Sigmoid colon (tissue), 7 donors: Measurements from ENCODE around the gene ORM1. TPM values are rescaled to one million over a fixed set of nuclear protein-coding genes. Genes with fewer than 3 reads are reported as not detected.
A peak's percentile ranks its signal among the peaks of the same experiment; 100 is the strongest.

Experiments used
- DNase-seq: peaks from one replicate; pipeline ENCODE4 v3.0.0-alpha.2; 2019
- H3K27ac ChIP-seq, 4 donors: fragments of 200-600 bp; sonication (generic); one replicate each; pipeline ENCODE4 v1.5.1; 2016 to 2019; ENCODE audit warnings: mild to moderate bottlenecking in 1 of 4
- H3K27me3 ChIP-seq, 3 donors: fragments of 200-600 bp; sonication (generic); one replicate each; pipeline ENCODE4 v1.5.1; 2019; ENCODE audit warnings: mild to moderate bottlenecking in 1 of 3
- H3K36me3 ChIP-seq, 4 donors: fragments of 200-600 bp; sonication (generic); one replicate each; pipeline ENCODE4 v1.5.1; 2016 to 2019
- H3K4me1 ChIP-seq, 4 donors: fragments of 200-600 bp; sonication (generic); one replicate each; pipeline ENCODE4 v1.5.1; 2017 to 2019
- H3K4me3 ChIP-seq, 4 donors: fragments of 200-600 bp; sonication (generic); one replicate each; pipeline ENCODE4 v1.5.1; 2017 to 2019; ENCODE audit warnings: mild to moderate bottlenecking in 2 of 4, moderate library complexity in 1 of 4
- H3K9me3 ChIP-seq, 4 donors: fragments of 200-600 bp in 3 of 4; sonication (generic) in 3 of 4; one replicate each; pipeline versions ENCODE4 v1.5.1 to v1.6.1; 2013 to 2019
- EP300 ChIP-seq, 4 donors: sonication (generic); formaldehyde crosslinking; IDR thresholded peaks; one replicate each; pipeline ENCODE4 v1.6.1; 2017; ENCODE audit warnings: antibody characterized with exemption in 4 of 4
- POLR2A ChIP-seq, 2 donors: fragments of 450-650 bp; IDR thresholded peaks; one replicate each; pipeline ENCODE4 v1.6.1; 2016; ENCODE audit warnings: antibody characterized with exemption in 2 of 2, mild to moderate bottlenecking in 2 of 2, moderate library complexity in 2 of 2
- POLR2AphosphoS5 ChIP-seq, 4 donors: sonication (generic); formaldehyde crosslinking; IDR thresholded peaks; one replicate each; pipeline ENCODE4 v1.6.1; 2017; ENCODE audit warnings: antibody characterized with exemption in 4 of 4
- WGBS, 2 donors: extraction: QIAGEN DNeasy Blood & Tissue Kit; methylation state at CpG; one replicate each; pipeline ENCODE4 v1.1.7; 2013; 5-methylcytosine and 5-hydroxymethylcytosine counted together
- intact Hi-C: fragments of 100-400 bp; cut with DNase I; formaldehyde crosslinking; loops from one replicate; pipeline ENCODE4 v1.15.1; 2023
- polyA plus RNA-seq, 3 donors: library from polyadenylated mRNA; stranded (reverse); fragments of 200-250 nt; gene quantifications; one replicate each; pipeline ENCODE4 v1.2.3, GENCODE V29; 2013
- total RNA-seq, 4 donors: library from RNA; depleted of rRNA; stranded (reverse); fragments of >200 nt; gene quantifications; one replicate each; pipeline ENCODE4 v1.1.0, GENCODE V29; 2016
- TF ChIP-seq, protein P1 (sequence below), 4 experiments: fragments of 450-650 bp in 3 of 4; fragments of 200-600 bp in 1 of 4; IDR thresholded peaks; one replicate each; pipeline ENCODE4 v1.5.1; 2016 to 2019; ENCODE audit warnings: antibody characterized with exemption in 4 of 4, mild to moderate bottlenecking in 3 of 4, moderate library complexity in 2 of 4
- donor health status: healthy with polysubstance abuse.
- donor health status: Bipolar disorder and iron deficiency.
- donor health status: healthy.

The ORM1 gene
- total and polyA plus RNA-seq, 7 donors, result 1.1 to 1.8 TPM; not detected in 5

DNA sequence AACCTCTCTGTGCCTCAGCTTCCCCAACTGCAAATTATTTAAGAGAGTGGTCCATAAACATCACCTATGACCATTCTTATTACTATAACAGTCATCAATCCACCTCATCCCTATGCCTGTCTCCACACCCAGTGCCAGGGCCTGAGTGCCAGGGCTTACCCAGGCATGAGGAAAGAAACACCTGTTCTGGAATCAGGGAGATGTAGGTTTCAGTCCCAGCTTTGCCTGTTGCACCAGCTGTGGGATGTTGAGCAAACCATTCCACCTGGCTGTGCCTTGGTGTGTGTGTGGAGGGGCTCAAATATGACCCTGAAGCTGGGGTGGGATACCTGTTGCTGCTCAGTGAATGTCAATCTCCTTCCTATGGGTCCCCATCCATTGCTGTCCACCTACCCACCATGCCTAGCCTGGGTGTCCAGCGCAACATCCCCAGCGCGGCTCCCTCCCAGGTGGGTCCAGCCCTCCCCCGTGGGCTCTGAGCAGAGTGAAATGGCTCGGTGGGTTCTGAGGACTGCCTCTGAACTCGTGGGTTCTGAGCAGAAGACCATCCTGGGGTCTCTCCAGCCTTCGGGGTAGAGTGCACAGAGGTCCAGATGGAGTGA lies 48.5 kb downstream of the ORM1 start:
- H3K4me1 ChIP-seq, result peaks cover 0 to 26% (median 12%) of the 10 kb centered on the region in 4 donors
- 64 to 80% methylated on average over 7 of the region's 7 CpGs for WGBS, 2 donors
- H3K27me3 ChIP-seq, result no peaks in the 10 kb centered on the region
- H3K4me3 ChIP-seq, result no peak overlapping the region
- intact Hi-C loops, result no loop called here
- no peaks in the 10 kb centered on the region for H3K9me3 ChIP-seq
- H3K27ac ChIP-seq, result peak overlapping the region in 2 of 4 donors; percentile 34 to 56
- DNase-seq, result peak; percentile 54
- TF ChIP-seq POLR2A (IDR thresholded peaks at IDR 0.05), result no peak
- no peak for TF ChIP-seq EP300 (IDR thresholded peaks at IDR 0.05)
- no peak for TF ChIP-seq POLR2AphosphoS5 (IDR thresholded peaks at IDR 0.05)
- TF ChIP-seq, protein P1, sequence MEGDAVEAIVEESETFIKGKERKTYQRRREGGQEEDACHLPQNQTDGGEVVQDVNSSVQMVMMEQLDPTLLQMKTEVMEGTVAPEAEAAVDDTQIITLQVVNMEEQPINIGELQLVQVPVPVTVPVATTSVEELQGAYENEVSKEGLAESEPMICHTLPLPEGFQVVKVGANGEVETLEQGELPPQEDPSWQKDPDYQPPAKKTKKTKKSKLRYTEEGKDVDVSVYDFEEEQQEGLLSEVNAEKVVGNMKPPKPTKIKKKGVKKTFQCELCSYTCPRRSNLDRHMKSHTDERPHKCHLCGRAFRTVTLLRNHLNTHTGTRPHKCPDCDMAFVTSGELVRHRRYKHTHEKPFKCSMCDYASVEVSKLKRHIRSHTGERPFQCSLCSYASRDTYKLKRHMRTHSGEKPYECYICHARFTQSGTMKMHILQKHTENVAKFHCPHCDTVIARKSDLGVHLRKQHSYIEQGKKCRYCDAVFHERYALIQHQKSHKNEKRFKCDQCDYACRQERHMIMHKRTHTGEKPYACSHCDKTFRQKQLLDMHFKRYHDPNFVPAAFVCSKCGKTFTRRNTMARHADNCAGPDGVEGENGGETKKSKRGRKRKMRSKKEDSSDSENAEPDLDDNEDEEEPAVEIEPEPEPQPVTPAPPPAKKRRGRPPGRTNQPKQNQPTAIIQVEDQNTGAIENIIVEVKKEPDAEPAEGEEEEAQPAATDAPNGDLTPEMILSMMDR (IDR thresholded peaks at IDR 0.05), result no peak
- peaks cover 6 to 44% (median 12%) of the 10 kb centered on the region in 4 donors for H3K36me3 ChIP-seq

DNA sequence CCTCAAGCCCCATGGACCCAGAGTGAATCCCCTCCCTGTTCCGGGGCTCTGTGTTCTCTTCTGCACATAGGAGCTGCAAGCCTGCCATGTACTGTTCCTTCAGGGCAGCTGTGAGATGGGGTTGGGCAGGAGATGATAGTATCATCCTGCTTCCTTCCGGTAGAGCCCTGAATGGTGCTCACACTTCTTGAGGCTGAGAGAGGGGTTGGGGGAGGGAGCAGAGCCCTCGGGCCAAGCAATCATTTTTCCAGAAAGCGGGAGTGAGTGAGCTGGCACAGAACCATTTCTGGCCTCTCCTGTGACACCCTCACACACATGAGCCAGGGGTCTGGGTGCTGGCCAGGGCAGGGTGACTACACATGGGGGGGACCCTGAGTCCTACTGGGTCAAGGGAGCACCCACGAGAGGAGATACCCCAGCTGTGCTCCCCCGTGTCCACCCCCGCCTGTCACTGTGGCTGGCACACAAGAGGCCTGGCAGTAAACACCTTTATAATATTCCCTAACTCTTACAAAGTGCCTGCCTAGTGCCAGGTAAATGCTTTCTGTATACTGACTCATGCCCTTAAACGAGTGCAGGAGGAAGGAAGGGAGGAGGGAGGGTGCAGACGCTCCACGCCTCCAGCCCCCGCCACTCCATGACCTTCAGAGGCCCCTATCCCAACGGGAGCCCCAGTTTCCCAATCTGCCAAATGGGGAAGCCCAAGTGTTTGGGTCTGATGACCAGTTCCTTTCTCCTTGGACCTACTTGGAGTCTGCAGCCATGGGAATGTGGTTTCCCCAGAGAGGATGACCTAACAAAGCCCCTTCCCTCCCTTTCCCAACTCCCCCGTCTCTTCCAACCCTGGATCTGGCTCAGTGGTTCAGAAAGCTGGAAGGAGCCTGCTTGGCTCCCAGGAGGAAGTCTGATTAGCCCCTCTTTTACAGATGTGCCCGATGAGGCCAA lies 49.3 kb downstream of the ORM1 start:
- peak overlapping the region; percentile 27 to 56 (median 34) for H3K27ac ChIP-seq
- 33 to 70% methylated on average over 14 of the region's 14 CpGs for WGBS, 2 donors
- TF ChIP-seq EP300 (IDR thresholded peaks at IDR 0.05) (no peak), POLR2AphosphoS5 (IDR thresholded peaks at IDR 0.05) (no peak), POLR2A (IDR thresholded peaks at IDR 0.05) (no peak)
- TF ChIP-seq, protein P1 (IDR thresholded peaks at IDR 0.05), result no peak
- peak; percentile 65 for DNase-seq
- intact Hi-C loops, result no loop called here
- H3K27me3 ChIP-seq, result no peaks in the 10 kb centered on the region
- peaks cover 14 to 52% (median 20%) of the 10 kb centered on the region in 4 donors for H3K36me3 ChIP-seq
- peaks cover 0 to 26% (median 12%) of the 10 kb centered on the region in 4 donors for H3K4me1 ChIP-seq
- no peak overlapping the region for H3K4me3 ChIP-seq
- H3K9me3 ChIP-seq, result no peaks in the 10 kb centered on the region

- intact Hi-C loops, result no loop called here
- no peak overlapping the region for H3K4me3 ChIP-seq
- H3K4me1 ChIP-seq, result peaks cover 0 to 26% (median 12%) of the 10 kb centered on the region in 4 donors
- WGBS, 2 donors, result 40 to 74% methylated on average over 9 of the region's 9 CpGs
- TF ChIP-seq POLR2AphosphoS5 (IDR thresholded peaks at IDR 0.05), result peak in 1 of 4 donors; percentile 12
- TF ChIP-seq POLR2A (IDR thresholded peaks at IDR 0.05), result no peak
- peak; percentile 81 for DNase-seq
- peaks cover 15 to 50% (median 20%) of the 10 kb centered on the region in 4 donors for H3K36me3 ChIP-seq
- H3K9me3 ChIP-seq, result no peaks in the 10 kb centered on the region
- H3K27ac ChIP-seq, result peak overlapping the region; percentile 27 to 56 (median 34)
- H3K27me3 ChIP-seq, result no peaks in the 10 kb centered on the region
Measured at GRCh38 chr9:114372921-114373448, 50.1 kb downstream of the ORM1 start.

DNA sequence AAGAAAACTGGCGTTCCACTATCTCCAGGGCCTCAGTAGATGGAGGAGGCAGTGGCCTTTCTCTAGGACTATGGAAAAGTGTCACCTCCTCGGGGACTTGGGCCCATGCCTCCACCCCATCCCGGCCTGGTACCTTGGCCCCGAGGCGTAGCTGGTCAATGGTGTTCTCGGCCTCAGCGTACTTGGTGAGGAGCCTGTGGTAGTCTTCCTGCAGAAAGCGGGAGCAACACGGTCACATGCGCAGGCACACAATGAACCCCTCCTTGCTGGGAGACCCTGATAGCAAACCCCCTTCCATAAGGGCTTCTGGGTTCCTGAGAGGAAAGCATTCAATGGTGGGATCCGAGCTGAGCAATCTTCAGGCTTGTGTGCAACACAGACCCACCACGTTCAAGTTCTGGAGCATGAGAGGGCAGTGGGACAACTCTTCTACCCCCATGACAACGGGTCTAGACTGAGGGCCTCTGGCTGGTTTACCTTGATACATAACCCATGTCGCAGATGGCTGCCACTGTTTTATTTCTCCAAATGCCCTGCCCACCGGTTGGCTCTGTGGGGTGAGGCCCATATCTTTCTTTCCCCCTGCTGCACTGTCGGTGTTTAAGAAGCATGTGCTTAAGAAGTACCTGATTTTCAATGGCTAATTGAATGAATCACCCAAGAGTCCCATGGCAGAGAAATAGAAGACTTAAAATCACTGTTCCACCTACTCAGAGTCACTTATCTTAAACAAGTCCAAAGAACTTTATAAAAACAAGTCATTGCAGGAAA lies 51.2 kb downstream of the ORM1 start:
- 85 to 92% methylated on average over 16 of the region's 16 CpGs for WGBS, 2 donors
- TF ChIP-seq POLR2AphosphoS5 (IDR thresholded peaks at IDR 0.05), result no peak
- no peak for TF ChIP-seq POLR2A (IDR thresholded peaks at IDR 0.05)
- TF ChIP-seq, protein P1 (IDR thresholded peaks at IDR 0.05), result no peak
- no peak for TF ChIP-seq EP300 (IDR thresholded peaks at IDR 0.05)
- Histone ChIP-seq H3K36me3 (peaks cover 15 to 51% (median 17%) of the 10 kb centered on the region in 4 donors), H3K27ac (no peak overlapping the region), H3K4me3 (no peak overlapping the region), H3K27me3 (no peaks in the 10 kb centered on the region), H3K9me3 (no peaks in the 10 kb centered on the region), H3K4me1 (peaks cover 0 to 26% (median 12%) of the 10 kb centered on the region in 4 donors)
- DNase-seq, result peak; percentile 50
- intact Hi-C loops, result no loop called here
